Measurements from ENCODE around the gene LDLR.

The LDLR gene

GRCh38 chr19:11053817-11054195 lies 35.5 kb upstream of the LDLR start:
- H2AFZ ChIP-seq: no peak overlapping the region
- no peaks in the 10 kb centered on the region for H3K4me1 ChIP-seq
- TF ChIP-seq CTCF (IDR thresholded peaks at IDR 0.05): no peak
- no peak overlapping the region for H3K9ac ChIP-seq
- no peaks in the 10 kb centered on the region for H3K36me3 ChIP-seq (ENCODE audit: control insufficient read depth, insufficient read depth, low read length)
- no peak overlapping the region for H3K4me2 ChIP-seq (ENCODE audit: low read length)
- no peak overlapping the region for H3K27ac ChIP-seq
- H3K27me3 ChIP-seq (ENCODE audit: control insufficient read depth, insufficient read depth, low read length): no peaks in the 10 kb centered on the region
- no peaks in the 10 kb centered on the region for H3K9me3 ChIP-seq (ENCODE audit: control insufficient read depth, low read length)
- H3K4me3 ChIP-seq (ENCODE audit: low read depth, low read length): no peak overlapping the region
- H3K79me2 ChIP-seq: no peaks in the 10 kb centered on the region

- Histone ChIP-seq H3K79me2 (no peaks in the 10 kb centered on the region), H3K9ac (no peak overlapping the region), H3K4me2 (ENCODE audit: low read length) (no peak overlapping the region), H3K36me3 (ENCODE audit: control insufficient read depth, insufficient read depth, low read length) (no peaks in the 10 kb centered on the region), H3K4me3 (ENCODE audit: low read depth, low read length) (no peak overlapping the region), H3K27me3 (ENCODE audit: control insufficient read depth, insufficient read depth, low read length) (no peaks in the 10 kb centered on the region), H3K4me1 (no peaks in the 10 kb centered on the region), H3K27ac (no peak overlapping the region), H2AFZ (no peak overlapping the region), H3K9me3 (ENCODE audit: control insufficient read depth, low read length) (no peaks in the 10 kb centered on the region)
- no peak for TF ChIP-seq CTCF (IDR thresholded peaks at IDR 0.05)
Measured at GRCh38 chr19:11054200-11054599, 35.1 kb upstream of the LDLR start.

- no peaks in the 10 kb centered on the region for H3K9me3 ChIP-seq (ENCODE audit: control insufficient read depth, low read length)
- TF ChIP-seq CTCF (IDR thresholded peaks at IDR 0.05): no peak
- H3K4me1 ChIP-seq: no peaks in the 10 kb centered on the region
- no peaks in the 10 kb centered on the region for H3K27me3 ChIP-seq (ENCODE audit: control insufficient read depth, insufficient read depth, low read length)
- no peaks in the 10 kb centered on the region for H3K79me2 ChIP-seq
- H3K4me3 ChIP-seq (ENCODE audit: low read depth, low read length): no peak overlapping the region
- H3K36me3 ChIP-seq (ENCODE audit: control insufficient read depth, insufficient read depth, low read length): no peaks in the 10 kb centered on the region
- H3K9ac ChIP-seq: no peak overlapping the region
- no peak overlapping the region for H3K27ac ChIP-seq
- H3K4me2 ChIP-seq (ENCODE audit: low read length): no peak overlapping the region
- no peak overlapping the region for H2AFZ ChIP-seq
Measured at GRCh38 chr19:11054628-11055027, 34.6 kb upstream of the LDLR start.

- Histone ChIP-seq H3K79me2 (no peaks in the 10 kb centered on the region), H3K36me3 (ENCODE audit: control insufficient read depth, insufficient read depth, low read length) (no peaks in the 10 kb centered on the region), H3K9me3 (ENCODE audit: control insufficient read depth, low read length) (no peaks in the 10 kb centered on the region), H3K4me2 (ENCODE audit: low read length) (no peak overlapping the region), H3K27ac (no peak overlapping the region), H3K4me1 (no peaks in the 10 kb centered on the region), H3K9ac (no peak overlapping the region), H3K4me3 (ENCODE audit: low read depth, low read length) (no peak overlapping the region), H2AFZ (no peak overlapping the region), H3K27me3 (ENCODE audit: control insufficient read depth, insufficient read depth, low read length) (no peaks in the 10 kb centered on the region)
- TF ChIP-seq CTCF (IDR thresholded peaks at IDR 0.05): no peak
Measured at GRCh38 chr19:11058246-11059030, 30.8 kb upstream of the LDLR start.

All from parathyroid adenoma (tissue), 2 donors.